ENCODE data around the gene WDR1.

GRCh38 chr4:10029403-10029802 is 87.2 kb downstream of the WDR1 start:
- TF ChIP-seq POLR2AphosphoS5 (IDR thresholded peaks at IDR 0.05) (no peak), CTCF (IDR thresholded peaks at IDR 0.05) (no peak)

All from transverse colon (tissue), 4 donors.